ENCODE results near the gene AGXT.

- TF ChIP-seq CTCF (IDR thresholded peaks at IDR 0.05) (no peak), POLR2A (IDR thresholded peaks at IDR 0.05) (no peak)
These were observed 23.7 kb downstream of the AGXT start for GRCh38 chr2:240892356-240892755.

Measured in esophagus squamous epithelium (tissue), 4 donors.